Esophagus muscularis mucosa (tissue), 4 donors: Measurements from ENCODE around the gene NAALADL1. TPM values are rescaled to one million over a fixed set of nuclear protein-coding genes. Genes with fewer than 3 reads are reported as not detected.
A peak's percentile ranks its signal among the peaks of the same experiment; 100 is the strongest.

ENCODE experiments used
- DNase-seq: peaks from one replicate; pipeline ENCODE4 v3.0.0-alpha.2; 2017; ENCODE audit errors: extremely low spot score
- H3K27ac ChIP-seq, 4 donors: fragments of 200-600 bp; sonication (generic); replicated peaks in 1 of 4; 1 replicate in 3 of 4; 2 replicates in 1 of 4; pipeline ENCODE4 v1.5.1; 2016 to 2019; ENCODE audit warnings: mild to moderate bottlenecking in 1 of 4
- H3K27me3 ChIP-seq, 4 donors: fragments of 200-600 bp; sonication (generic); one replicate each; pipeline versions ENCODE4 v1.5.1 to v1.6.0; 2016 to 2019
- H3K36me3 ChIP-seq, 4 donors: fragments of 200-600 bp; sonication (generic); one replicate each; pipeline ENCODE4 v1.5.1; 2016 to 2019
- H3K4me1 ChIP-seq, 4 donors: fragments of 200-600 bp; sonication (generic); one replicate each; pipeline ENCODE4 v1.5.1; 2016 to 2019
- H3K4me3 ChIP-seq, 4 donors: fragments of 200-600 bp; sonication (generic); 1 replicate in 2 of 4; 2 replicates in 2 of 4; pipeline ENCODE4 v1.5.1; 2016 to 2019; ENCODE audit warnings: mild to moderate bottlenecking in 4 of 4, moderate library complexity in 1 of 4
- H3K9me3 ChIP-seq, 4 donors: fragments of 200-600 bp; sonication (generic); 1 replicate in 3 of 4; 2 replicates in 1 of 4; pipeline ENCODE4 v1.5.1; 2016 to 2019
- EP300 ChIP-seq: sonication (generic); formaldehyde crosslinking; IDR thresholded peaks from one replicate; pipeline ENCODE4 v1.6.1; 2017; ENCODE audit warnings: antibody characterized with exemption
- POLR2A ChIP-seq: fragments of 450-650 bp; IDR thresholded peaks from one replicate; pipeline ENCODE4 v1.6.1; 2017; ENCODE audit warnings: antibody characterized with exemption, moderate library complexity, mild to moderate bottlenecking, low read depth
- POLR2AphosphoS5 ChIP-seq, 2 donors: sonication (generic); formaldehyde crosslinking; IDR thresholded peaks; one replicate each; pipeline ENCODE4 v1.6.1; 2017; ENCODE audit warnings: antibody characterized with exemption in 2 of 2
- WGBS: methylation state at CpG from one replicate; pipeline ENCODE4 v1.1.5; 2018; 5-methylcytosine and 5-hydroxymethylcytosine counted together
- intact Hi-C: fragments of 100-400 bp; cut with DNase I; formaldehyde crosslinking; loops from one replicate; pipeline ENCODE4 v1.15.1; 2023
- total RNA-seq, 4 donors: library from RNA; depleted of rRNA; stranded (reverse); fragments of >200 nt; gene quantifications; one replicate each; pipeline versions ENCODE4 v1.1.0 to v1.2.1, GENCODE V29; 2016
- TF ChIP-seq, protein P1 (sequence below), 3 experiments: fragments of 200-600 bp in 2 of 3; fragments of 450-650 bp in 1 of 3; sonication (generic) in 2 of 3; IDR thresholded peaks; one replicate each; pipeline ENCODE4 v1.5.1; 2017 to 2019; ENCODE audit warnings: antibody characterized with exemption in 3 of 3, mild to moderate bottlenecking in 2 of 3, moderate library complexity in 1 of 3

Gene NAALADL1
- total RNA-seq, 4 donors from 2014 or later, result 22.8 to 43.7 (median 31.0) TPM

DNA sequence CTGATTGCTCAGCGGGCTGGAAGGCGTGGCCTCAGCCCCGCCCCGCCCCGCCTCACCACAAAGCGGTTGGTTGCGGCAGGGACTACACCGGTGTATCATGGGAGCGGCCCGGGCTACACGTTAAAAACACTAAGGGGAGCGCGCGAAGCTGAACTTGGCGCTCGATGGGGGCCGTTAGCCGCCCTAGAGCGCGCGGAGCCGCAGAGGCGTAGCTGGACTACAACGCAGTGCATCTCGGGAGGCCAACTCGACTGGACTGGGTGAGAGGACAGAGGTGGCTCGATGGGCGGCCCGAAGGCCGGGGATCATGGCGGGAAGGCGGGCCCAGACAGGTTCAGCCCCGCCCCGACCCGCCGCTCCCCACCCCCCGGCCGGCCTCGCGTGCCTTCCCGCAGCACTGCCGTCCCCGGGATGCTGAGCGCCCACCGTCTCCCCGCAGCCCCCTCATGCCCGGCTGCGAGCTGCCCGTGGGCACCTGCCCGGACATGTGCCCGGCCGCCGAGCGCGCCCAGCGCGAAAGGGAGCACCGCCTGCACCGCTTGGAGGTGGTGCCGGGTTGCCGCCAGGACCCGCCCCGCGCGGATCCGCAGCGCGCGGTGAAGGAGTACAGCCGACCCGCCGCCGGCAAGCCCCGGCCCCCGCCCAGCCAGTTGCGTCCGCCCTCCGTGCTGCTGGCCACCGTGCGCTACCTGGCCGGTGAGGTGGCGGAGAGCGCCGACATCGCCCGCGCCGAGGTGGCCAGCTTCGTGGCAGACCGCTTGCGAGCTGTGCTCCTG lies 17.3 kb downstream of the NAALADL1 start, which contains the start of gene SAC3D1:
Gene SAC3D1, plus strand, starts transcription at position 364 of the 776 bp plus-strand sequence. Its CDS starts 83 bp downstream, at position 447.
- DNase-seq, result peak; percentile 97
- Histone ChIP-seq H3K27me3 (no peaks in the 10 kb centered on the region), H3K4me1 (peaks cover 19 to 52% (median 29%) of the 10 kb centered on the region in 4 donors), H3K9me3 (no peaks in the 10 kb centered on the region), H3K36me3 (peaks cover 16 to 64% (median 51%) of the 10 kb centered on the region in 4 donors), H3K4me3 (peak within 1 kb of the TSS; percentile 69 to 97 (median 88)), H3K27ac (peak within 1 kb of the TSS; percentile 86 to 92 (median 90))
- intact Hi-C loops, result no loop called here
- under 1% methylated on average over 35 of the region's 91 CpGs for WGBS
- TF ChIP-seq, protein P1, sequence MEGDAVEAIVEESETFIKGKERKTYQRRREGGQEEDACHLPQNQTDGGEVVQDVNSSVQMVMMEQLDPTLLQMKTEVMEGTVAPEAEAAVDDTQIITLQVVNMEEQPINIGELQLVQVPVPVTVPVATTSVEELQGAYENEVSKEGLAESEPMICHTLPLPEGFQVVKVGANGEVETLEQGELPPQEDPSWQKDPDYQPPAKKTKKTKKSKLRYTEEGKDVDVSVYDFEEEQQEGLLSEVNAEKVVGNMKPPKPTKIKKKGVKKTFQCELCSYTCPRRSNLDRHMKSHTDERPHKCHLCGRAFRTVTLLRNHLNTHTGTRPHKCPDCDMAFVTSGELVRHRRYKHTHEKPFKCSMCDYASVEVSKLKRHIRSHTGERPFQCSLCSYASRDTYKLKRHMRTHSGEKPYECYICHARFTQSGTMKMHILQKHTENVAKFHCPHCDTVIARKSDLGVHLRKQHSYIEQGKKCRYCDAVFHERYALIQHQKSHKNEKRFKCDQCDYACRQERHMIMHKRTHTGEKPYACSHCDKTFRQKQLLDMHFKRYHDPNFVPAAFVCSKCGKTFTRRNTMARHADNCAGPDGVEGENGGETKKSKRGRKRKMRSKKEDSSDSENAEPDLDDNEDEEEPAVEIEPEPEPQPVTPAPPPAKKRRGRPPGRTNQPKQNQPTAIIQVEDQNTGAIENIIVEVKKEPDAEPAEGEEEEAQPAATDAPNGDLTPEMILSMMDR (IDR thresholded peaks at IDR 0.05), result peak in 1 of 3 experiments; percentile 3
- no peak for TF ChIP-seq POLR2A
- TF ChIP-seq EP300, result no peak
- peak; percentile 79 to 87 for TF ChIP-seq POLR2AphosphoS5 (IDR thresholded peaks at IDR 0.05)

DNA sequence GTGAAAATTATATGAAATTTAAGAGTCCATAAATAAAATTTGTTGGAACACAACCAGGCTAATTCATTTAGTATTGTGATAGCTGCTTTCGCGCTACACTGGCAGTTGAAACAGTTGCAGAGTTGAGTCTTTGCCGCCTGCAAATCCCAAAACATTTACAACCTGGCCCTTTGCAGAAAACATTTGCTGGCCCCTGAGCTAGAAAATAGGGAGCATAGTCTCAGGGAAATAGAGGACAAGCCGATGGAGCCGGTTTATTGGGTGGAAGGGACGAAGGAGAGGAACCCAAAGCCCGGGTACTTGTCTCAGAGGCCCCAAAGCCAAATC lies 17.9 kb downstream of the NAALADL1 start:
- H3K27ac ChIP-seq, result peak overlapping the region; percentile 86 to 92 (median 90)
- no peaks in the 10 kb centered on the region for H3K27me3 ChIP-seq
- peaks cover 19 to 47% (median 27%) of the 10 kb centered on the region in 4 donors for H3K4me1 ChIP-seq
- H3K9me3 ChIP-seq, result no peaks in the 10 kb centered on the region
- no peak for DNase-seq
- 15% methylated on average over 7 of the region's 7 CpGs for WGBS
- TF ChIP-seq POLR2A, result no peak
- TF ChIP-seq EP300, result no peak
- TF ChIP-seq, protein P1 (IDR thresholded peaks at IDR 0.05), result no peak
- TF ChIP-seq POLR2AphosphoS5 (IDR thresholded peaks at IDR 0.05), result no peak
- intact Hi-C loops, result no loop called here
- peak overlapping the region; percentile 69 to 97 (median 88) for H3K4me3 ChIP-seq
- H3K36me3 ChIP-seq, result peaks cover 22 to 64% (median 52%) of the 10 kb centered on the region in 4 donors

DNA sequence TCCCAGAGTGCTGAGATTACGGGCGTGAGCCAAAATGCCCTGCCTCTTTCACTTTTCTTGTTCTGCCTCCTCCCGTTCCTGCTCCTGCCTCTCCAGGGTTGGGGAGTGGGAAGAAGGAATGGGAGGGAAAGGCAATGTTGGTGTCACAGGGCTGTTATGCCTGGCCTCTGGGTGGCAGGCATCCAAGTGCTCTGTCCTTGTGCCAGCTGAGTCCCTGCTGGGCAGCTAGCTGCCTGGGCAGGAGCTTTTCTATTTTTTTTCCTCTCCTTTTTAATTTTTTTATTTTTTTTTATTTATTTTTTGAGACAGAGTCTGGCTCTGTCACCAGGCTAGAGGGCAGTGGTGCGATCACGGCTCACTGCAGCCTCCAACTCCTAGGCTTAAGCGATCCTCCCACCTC lies 21.4 kb downstream of the NAALADL1 start:
- Histone ChIP-seq H3K4me3 (no peak overlapping the region), H3K27ac (no peak overlapping the region), H3K27me3 (no peaks in the 10 kb centered on the region), H3K36me3 (peaks cover 54 to 81% (median 74%) of the 10 kb centered on the region in 4 donors), H3K9me3 (no peaks in the 10 kb centered on the region), H3K4me1 (peaks cover 12 to 23% (median 15%) of the 10 kb centered on the region in 4 donors)
- intact Hi-C loops, result no loop called here
- no peak for DNase-seq
- WGBS, result 74% methylated on average over 6 of the region's 6 CpGs
- TF ChIP-seq POLR2A (no peak), POLR2AphosphoS5 (IDR thresholded peaks at IDR 0.05) (no peak), EP300 (no peak)
- TF ChIP-seq, protein P1 (IDR thresholded peaks at IDR 0.05), result no peak

DNA sequence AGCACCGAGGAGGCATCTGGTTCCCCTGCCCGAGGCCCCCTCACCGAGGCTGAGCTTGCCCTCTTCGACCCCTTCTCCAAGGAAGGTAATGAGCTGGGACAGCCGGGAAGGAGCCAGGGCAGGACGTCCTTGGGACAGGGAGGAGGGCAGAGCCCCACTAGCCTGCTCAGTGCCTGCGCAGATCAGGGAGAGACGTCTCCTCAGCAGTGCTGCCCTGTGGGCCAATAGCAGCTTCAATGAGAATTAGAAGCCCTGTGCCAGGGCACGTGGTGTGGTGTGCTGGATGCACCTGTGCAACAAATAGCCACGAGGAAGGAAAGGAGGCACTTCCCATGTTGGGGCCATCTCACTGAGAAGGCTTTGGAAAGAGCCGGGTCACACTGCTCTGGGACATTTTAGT lies 22.8 kb downstream of the NAALADL1 start:
- DNase-seq, result no peak
- Histone ChIP-seq H3K4me3 (no peak overlapping the region), H3K4me1 (peaks cover 8 to 16% (median 14%) of the 10 kb centered on the region in 4 donors), H3K36me3 (peaks cover 59 to 95% (median 82%) of the 10 kb centered on the region in 4 donors), H3K27me3 (no peaks in the 10 kb centered on the region), H3K27ac (no peak overlapping the region), H3K9me3 (no peaks in the 10 kb centered on the region)
- TF ChIP-seq, protein P1 (IDR thresholded peaks at IDR 0.05), result no peak
- TF ChIP-seq EP300 (no peak), POLR2AphosphoS5 (IDR thresholded peaks at IDR 0.05) (no peak), POLR2A (no peak)
- intact Hi-C loops, result no loop called here
- WGBS, result 79% methylated on average over 11 of the region's 11 CpGs
